ENCODE measurements around the gene EEF1AKMT2.

Gene EEF1AKMT2

DNA sequence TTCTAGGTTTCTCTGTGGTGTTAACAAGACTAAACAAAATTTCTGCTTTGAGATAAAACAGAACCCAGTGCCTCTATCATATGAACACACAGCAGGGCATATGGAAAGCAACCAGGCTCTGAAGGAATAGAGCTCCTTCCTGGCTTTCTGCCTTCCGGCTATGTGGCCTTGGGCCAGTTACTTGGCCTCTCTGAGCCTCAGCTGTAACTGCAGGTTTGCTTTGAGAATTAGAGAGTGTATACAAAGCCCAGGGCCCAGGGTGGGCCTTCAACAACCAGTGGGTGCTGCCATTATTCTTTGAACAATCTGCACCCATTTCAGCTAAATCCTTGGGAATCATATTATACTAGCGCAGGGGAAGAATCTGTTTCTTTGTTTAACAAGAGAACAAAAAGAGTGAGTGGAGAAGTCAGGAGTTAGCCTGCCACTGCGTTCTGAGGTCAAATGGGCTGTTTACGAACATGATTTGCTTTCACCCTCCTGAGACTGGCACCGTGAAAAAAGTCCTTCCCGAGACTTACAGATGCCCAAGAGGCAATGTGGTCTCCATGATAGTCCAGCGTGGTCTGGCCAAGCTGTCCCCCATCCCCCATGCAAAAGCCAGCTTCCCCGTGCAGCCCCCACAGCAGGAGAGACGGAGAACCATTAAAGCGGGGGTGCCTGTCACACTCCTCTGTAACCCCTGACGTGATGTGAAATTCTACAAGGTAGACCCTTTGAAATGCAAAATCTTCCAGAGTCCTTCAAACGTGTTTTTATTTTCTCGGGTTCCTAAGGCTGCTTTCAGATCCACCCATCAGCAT lies 52.4 kb downstream of the EEF1AKMT2 start:
- no peak for DNase-seq (ENCODE audit: extremely low read depth in 1 of 2, low read depth in 1 of 2)

DNA sequence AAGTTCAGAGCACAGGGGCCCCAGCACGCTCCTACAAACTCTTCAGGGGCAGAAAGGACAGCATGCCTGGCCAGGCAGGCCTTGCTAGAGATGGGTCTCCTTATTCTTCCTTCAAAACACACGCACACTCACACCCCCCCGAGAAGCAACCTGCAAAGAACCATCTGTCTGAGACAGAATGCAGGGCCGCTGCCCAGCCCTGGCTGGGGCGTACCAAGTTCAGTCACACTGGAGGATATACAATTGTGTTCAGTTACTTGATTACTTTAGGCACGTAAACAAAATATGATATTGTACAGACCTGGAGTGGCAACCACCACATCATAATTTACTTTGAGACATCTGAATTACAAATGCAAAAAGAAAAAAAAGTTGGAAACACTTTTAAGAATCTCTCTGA lies 53.2 kb downstream of the EEF1AKMT2 start:
- DNase-seq (ENCODE audit: extremely low read depth in 1 of 2, low read depth in 1 of 2): no peak

DNA sequence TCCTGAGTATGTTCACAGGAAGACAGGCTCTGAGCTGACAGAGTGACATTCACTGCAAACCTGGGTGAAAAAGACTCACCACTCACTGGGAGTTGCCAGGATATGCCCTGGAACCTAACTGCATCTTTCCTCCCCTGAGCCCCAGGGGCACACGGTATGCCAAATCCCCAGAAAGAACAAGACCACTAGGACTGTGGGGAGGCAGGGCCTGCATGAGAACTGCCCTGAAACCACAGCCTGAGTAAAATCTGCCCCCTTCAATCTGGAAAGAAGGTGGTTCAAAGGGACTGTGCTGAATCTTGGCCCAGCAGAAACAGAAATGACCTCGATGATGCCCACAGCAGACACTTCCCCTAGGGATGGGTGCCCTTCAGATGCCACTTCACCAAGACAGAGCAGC lies 54.0 kb downstream of the EEF1AKMT2 start:
- DNase-seq (ENCODE audit: extremely low read depth in 1 of 2, low read depth in 1 of 2): no peak

DNA sequence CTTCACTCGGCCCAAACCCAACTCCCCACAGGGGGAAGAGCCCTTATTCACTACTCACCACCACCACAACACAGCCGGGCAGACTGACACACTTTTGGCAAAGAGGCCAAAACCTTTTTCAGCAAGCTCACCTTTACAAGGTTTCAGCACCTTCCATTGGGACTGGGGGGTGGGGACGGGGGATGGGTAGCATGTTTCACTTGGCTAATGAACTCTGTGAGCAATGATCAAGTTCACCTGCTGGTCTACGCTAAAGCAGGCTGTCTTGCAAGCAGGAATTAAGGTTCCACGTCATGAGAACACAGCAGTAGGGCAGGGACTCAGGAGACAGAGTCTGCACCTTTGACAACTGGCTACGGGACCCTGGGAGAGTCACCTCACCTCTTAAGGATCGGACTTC lies 54.5 kb downstream of the EEF1AKMT2 start:
- DNase-seq (ENCODE audit: extremely low read depth in 1 of 2, low read depth in 1 of 2): no peak

DNA sequence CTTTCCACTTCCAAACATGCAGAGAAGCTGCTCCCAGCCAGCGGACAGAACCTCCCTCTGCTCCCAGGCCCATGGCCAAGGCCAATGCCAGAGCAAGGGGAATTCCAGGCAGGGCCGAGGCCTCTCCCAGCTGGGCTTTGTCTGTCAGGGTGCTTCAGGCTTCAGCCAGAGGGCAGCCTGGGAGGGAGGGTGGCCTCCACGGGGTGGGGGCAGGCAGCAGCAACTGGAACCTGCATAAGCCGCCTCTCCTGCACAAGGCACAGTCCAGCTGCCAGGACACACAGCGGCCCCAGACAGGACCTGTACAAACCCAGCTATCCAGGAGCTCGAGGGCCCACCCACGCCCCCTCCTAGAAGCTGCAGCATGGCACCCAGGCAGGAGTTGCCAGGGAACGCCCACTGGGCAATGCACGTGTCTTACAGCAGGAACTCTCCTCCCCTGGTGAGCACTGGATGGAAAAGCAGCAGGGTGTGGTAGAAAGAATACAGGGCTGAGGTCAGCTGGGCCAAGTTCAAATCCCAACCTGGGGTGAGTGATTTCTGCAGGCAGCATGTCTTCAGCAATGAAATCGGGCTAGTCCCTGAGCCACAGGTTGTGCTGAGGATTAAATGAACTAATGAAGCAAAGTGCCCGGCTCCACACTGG lies 55.1 kb downstream of the EEF1AKMT2 start:
- no peak for DNase-seq (ENCODE audit: extremely low read depth in 1 of 2, low read depth in 1 of 2)

DNA sequence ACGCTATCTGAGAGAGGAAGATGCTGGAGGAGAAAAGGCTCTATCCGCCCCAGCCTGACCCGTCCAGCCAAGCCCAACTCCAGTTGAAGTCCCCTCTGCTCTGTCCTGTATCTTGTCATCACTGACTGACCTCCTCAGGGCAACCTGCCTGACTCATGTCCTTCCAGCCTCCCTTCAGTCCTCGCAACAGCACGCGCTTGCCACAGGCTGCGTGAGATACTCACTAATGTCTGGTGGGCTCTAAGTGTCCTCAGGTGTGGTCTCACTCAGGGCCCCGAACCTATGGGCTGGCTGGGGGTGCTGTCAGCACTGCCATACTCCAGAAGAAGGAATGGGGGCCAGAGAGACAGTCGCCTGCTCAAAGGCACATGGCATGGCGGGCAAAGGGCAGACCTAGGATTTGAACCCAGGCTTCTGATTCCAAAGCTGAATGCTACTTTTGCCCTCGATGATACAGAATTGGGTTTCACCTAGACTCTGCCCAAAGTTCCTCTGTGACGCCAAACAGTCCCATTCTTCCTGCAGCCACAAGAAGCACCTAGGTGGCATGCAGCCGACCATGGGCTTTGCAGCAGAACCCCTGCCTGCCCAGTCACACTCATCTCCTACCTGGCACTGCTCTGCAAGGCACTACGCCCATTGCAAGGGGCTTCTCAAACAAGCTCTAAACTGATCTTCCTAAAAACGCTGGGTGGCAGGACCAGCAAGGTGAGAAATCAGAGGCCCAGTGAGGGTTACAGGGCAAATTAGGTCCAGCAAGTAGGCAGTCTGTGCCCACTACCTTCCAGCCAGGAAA lies 56.0 kb downstream of the EEF1AKMT2 start:
- no peak for DNase-seq (ENCODE audit: extremely low read depth in 1 of 2, low read depth in 1 of 2)

DNA sequence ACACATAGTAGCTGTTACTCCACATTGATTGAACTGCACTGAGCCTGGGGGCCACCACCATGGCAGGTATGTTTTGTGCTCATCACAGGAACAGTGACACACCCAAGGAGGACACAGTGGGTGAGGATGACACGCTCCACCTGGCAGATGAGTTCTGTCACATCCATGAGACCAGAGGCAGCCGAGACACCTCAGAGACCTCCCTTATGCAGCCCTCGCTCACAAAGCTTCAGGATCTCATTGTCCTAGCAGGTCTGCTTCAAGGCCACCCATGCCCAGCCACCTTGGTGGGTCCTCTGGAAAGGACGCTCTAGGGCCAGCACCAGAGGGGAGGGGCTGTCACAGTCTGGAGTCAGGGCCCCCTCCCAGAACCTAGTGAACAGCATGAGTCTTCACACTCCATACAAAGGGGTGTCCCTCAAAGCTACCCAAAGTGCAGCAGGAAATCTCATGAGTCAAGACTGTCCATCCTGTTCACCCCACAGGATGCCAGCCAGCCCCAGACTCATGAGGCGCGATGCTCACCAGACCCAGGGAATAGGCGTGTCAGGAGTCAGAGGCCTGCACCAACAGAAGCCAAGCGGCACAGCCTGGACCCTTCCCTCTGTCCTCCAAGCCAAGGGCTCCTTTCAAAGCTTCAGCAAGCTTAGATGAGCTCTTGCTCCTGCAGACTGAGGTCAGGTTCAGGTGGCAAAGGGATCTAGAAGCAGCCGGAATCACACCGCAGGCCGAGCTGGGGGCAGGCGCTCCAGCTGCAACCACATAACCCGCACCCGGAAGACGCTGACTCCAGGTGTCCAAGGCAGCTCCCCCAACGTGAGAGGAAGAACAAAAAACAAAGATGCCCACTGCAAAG lies 57.1 kb downstream of the EEF1AKMT2 start:
- DNase-seq (ENCODE audit: extremely low read depth in 1 of 2, low read depth in 1 of 2): no peak

DNA sequence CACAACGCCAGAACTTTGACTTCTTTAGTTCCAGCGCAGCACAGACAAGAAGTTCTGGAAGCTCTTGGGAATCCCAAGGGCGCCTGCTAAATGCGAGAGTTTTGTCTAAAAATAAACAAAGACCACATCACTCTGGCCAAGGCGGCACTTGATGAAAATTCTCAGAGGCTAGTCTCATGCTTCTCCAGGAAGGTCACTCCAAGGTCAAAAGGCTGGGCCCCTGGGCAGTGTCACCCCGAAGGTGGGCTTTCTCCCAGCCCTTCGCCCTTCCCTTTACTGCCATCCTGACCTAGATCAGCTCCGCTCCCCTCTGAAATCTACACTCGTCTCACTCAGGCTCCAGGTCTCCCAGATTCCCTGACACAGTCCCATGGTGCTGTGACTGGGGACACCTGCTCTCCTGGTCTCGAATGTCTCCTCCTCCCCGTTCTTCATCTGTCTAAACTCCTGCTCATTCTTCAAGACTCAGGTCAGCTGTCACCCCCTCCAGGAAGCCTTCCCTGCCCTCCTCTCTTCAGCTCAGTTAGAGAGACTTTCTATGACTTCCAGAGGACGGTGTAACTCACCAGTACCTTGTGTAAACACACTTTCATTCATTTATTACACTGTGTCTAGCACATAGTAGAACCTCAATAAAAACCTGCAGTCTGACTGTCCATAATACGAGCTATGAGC lies 58.0 kb downstream of the EEF1AKMT2 start:
- DNase-seq (ENCODE audit: extremely low read depth in 1 of 2, low read depth in 1 of 2): no peak

- DNase-seq (ENCODE audit: extremely low read depth in 1 of 2, low read depth in 1 of 2): no peak
These were observed 58.6 kb downstream of the EEF1AKMT2 start for GRCh38 chr10:124732931-124733570.

DNA sequence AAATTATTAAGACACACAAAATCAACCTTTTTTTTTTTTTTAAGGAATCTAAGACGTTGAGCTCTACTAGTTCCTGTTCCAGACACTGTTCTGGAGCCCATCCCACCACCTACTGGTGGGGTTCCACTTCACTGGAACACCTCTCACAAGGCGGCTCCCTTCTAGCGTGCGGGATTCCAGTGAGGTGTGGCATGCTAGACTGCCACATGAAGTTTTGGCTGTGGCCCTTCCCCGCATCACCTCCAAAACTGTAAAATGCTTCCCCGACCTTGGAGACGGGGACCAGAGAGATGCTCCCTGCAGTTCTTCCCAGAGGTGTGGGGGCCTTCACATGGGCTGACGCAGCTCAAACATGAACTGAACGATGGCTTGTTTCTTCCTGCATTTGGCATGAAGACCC lies 60.1 kb downstream of the EEF1AKMT2 start:
- DNase-seq (ENCODE audit: extremely low read depth in 1 of 2, low read depth in 1 of 2): no peak

GRCh38 chr10:124730790-124731189 lies 60.9 kb downstream of the EEF1AKMT2 start:
- DNase-seq (ENCODE audit: extremely low read depth in 1 of 2, low read depth in 1 of 2): no peak

GRCh38 chr10:124728830-124729661 lies 62.6 kb downstream of the EEF1AKMT2 start:
- DNase-seq (ENCODE audit: extremely low read depth in 1 of 2, low read depth in 1 of 2): no peak

DNA sequence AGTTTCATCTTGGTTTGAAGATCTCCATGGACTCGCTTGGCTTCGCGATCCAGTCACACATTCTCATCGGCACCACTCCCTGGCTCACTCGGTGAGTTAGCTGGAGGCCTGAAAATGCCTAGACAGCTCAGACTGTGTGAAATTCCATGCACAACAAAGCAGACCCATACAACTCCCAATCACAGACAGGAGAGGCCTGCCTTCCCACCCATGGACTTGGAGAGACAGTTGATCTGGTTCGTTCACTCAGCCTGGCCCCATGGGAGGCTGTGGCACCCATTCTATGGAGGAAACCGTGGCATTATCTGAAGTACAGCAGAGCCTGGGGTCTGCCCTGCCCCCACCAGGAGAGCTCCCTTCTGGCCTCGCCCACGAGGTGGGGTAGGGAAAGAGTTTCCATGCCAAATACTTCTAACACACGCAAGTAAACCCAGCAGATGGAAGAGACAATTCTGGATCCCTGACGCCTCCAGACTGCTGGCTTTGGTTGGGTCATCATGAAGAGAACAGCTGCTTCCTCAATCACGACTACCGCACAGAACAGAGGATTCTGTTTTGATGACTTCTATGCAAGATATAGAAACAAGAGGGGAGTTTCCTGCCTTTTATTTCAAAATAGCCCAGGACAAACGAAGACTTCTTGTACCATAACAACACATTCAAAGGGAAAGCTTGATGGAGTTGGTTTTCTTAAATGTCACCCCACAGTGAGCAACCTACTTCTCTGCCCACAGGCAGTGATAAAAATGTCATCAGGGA lies 63.4 kb downstream of the EEF1AKMT2 start:
- DNase-seq (ENCODE audit: extremely low read depth in 1 of 2, low read depth in 1 of 2): no peak

DNA sequence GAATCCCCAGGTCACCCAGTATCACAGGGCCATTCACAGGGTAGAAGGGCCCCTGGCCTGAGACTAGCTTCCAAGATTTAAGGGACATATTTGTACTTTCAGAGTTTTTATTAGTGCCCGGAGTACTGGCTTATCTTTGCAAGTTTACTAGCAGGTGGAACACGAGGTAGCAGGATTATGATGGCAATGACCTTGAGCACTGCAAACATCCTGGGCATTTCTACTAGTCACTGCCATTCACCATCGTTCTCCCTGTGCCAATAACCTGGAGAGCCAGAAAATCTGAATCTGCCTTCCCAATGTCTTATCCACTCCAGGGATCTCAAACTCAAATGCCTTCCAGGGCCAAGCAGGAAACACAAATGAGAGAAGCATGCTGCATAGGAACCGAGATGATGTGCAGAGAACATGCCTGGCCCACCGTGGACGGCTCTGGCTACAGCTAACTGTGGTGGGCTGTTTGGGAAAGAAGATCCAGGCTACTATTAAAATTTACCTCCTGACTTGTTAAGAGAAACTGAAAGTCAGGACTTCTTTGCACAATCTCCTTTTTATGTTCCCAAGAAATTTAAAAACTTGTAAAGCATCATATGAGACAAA lies 64.2 kb downstream of the EEF1AKMT2 start:
- DNase-seq (ENCODE audit: extremely low read depth in 1 of 2, low read depth in 1 of 2): no peak

DNA sequence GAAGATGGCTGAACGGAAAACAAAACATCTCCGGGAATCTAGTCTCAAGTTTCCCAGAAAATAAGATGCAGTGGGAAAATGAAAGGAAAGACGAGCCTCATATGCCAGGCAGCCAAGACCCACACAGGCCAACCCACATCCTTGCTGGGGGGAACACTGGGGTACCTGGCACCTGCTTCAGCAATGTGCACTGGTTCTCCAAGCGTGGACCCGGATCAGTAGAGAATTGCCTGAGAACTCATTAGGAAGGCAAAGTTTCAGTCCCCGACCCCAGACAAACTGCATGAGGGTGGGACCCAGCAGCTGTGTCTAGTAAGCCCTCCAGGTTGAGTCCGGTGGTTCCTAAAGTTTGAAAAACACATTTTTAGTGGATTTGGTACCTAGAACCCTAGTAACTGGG lies 65.9 kb downstream of the EEF1AKMT2 start:
- DNase-seq (ENCODE audit: extremely low read depth in 1 of 2, low read depth in 1 of 2): no peak

DNA sequence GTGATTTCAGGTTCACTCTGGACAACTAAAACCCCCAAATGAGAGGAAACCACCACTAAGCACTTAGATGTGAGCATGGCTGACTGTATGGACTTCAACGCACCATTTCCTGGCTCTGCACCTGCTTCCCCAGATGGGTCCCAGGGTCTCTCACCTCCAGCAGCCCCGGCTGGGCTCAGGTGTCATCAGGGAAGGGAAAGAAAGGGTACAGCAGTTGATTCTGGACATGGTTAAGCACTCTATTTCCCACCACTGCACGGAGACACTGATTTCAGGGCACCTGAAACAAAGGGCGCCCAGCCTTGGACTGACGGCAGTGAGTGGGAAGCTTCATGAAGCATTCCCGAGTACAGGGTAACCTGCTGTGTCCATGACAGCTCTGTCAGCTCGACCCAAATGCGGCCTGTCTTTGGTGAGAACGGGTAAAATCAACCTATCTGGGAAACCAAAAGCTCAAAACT lies 66.5 kb downstream of the EEF1AKMT2 start:
- DNase-seq (ENCODE audit: extremely low read depth in 1 of 2, low read depth in 1 of 2): no peak

DNA sequence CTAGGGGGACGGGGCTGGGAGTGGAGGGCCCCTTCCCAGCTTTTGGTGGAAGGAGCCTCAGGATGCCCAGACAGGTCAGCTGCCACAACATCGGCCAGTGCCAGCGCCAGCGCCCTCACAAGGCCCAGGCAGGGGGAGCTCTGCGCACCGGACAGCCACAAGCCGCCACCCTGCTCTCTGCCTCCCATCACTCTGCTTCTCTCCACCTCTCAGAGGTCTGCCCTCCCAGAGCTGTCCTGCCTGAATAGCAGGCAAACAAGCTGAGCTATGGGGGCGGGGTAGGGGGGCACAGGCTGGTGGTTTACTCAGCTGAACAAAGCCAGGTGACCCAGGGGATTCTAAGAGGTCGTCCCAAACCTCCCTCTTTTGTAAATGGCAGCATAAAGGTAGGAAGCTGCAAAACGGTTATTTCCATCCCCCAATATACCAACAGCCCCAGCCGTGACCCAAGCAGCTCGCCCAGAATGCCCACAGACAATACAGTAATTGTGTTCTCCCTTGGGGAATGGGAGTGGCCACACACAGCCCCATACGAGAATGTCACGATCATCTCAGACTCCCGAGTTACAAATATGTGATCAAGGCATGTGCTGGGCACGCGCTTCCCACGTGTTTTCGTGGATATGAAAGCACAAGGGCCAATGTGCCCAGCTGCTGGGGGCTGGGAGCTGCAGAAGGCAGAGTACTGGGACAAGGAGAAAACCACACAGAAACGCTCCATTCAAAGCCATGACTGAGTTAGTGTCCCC lies 67.2 kb downstream of the EEF1AKMT2 start:
- no peak for DNase-seq (ENCODE audit: extremely low read depth in 1 of 2, low read depth in 1 of 2)

Measured in activated CD8-positive, alpha-beta memory T cell treated with anti-CD3 and anti-CD28 coated beads for 1 hour (primary cell).